Cardiac muscle cell (in vitro differentiated cells and primary cell): Measurements from ENCODE around the gene PKN3. TPM values are rescaled to one million over a fixed set of nuclear protein-coding genes. Genes with fewer than 3 reads are reported as not detected.
A peak's percentile ranks its signal among the peaks of the same experiment; 100 is the strongest.

Experiments used
- DNase-seq, 2 donors: peaks; one replicate each; pipeline versions ENCODE4 v3.0.0 to v3.0.0-alpha.2; 2010 to 2017; ENCODE audit warnings: low read depth in 1 of 2, low spot score in 1 of 2
- H3K27ac ChIP-seq: fragments of 200-600 bp; sonication (generic); 2 replicates; pipeline ENCODE4 v1.5.1; 2016
- H3K27me3 ChIP-seq: fragments of 200-600 bp; sonication (generic); 2 replicates; pipeline ENCODE4 v1.6.0; 2016; ENCODE audit warnings: control low read depth
- H3K36me3 ChIP-seq: fragments of 200-600 bp; sonication (generic); 2 replicates; pipeline ENCODE4 v1.5.1; 2016; ENCODE audit warnings: control low read depth
- H3K4me1 ChIP-seq: fragments of 200-600 bp; sonication (generic); 2 replicates; pipeline ENCODE4 v1.8.1; 2017; ENCODE audit warnings: low read depth, mild to moderate bottlenecking, mixed run types
- H3K4me3 ChIP-seq: fragments of 200-600 bp; sonication (generic); 2 replicates; pipeline ENCODE4 v1.5.1; 2016; ENCODE audit warnings: mild to moderate bottlenecking
- H3K9me3 ChIP-seq: fragments of 200-600 bp; sonication (generic); 2 replicates; pipeline ENCODE4 v1.5.1; 2017; ENCODE audit warnings: low read depth, mild to moderate bottlenecking, control low read depth
- polyA plus RNA-seq: library from polyadenylated mRNA; unstranded; fragments of >200 nt; fragmentation: Nextera tagmentation; extraction: Ambion mirVana; gene quantifications from 2 replicates; pipeline ENCODE4 v1.2.1, GENCODE V29; 2016
- total RNA-seq: library from RNA; depleted of rRNA; stranded (reverse); fragments of >200 nt; gene quantifications from 2 replicates; pipeline ENCODE4 v1.2.3, GENCODE V29; 2016
- TF ChIP-seq, protein P1 (sequence below): IDR thresholded peaks from 2 replicates; pipeline ENCODE4 v1.5.1; 2012; ENCODE audit warnings: low read depth, mild to moderate bottlenecking, low read length

Gene PKN3
- total RNA-seq, result 13.8 and 17.9 TPM in 2 replicates
- polyA plus RNA-seq, result 13.4 and 13.5 TPM in 2 replicates

DNA sequence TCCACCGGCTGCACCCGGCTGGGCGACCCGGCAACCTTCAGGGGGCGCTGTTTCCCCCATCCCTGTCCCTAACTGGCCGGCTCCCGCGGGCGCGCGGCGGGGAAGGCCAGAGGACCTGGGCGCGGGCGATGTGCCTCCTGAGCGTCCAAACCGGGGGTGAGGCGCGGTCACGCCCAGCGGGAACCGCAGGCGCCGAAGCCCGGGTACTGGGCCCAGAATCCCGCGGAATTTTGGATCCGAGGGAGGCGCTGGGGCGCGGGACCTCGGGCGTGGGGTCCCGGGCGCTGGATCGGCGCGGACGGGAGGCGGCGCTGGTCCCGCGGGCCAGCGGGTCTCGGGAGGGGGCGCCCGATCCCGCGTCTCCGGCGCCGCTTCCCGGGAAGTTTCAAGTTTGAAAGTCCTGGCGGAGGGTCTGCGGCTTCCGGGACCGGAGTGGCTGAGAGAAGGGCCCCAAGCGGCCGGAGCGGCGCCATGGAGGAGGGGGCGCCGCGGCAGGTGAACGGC lies at the start of gene PKN3:
PKN3 (plus strand) TSS at position 59 of the 504 bp plus-strand sequence; CDS start at position 472, 413 bp downstream.
- Histone ChIP-seq H3K9me3 (no peaks in the 10 kb centered on the region), H3K27me3 (no peaks in the 10 kb centered on the region), H3K4me1 (no peaks in the 10 kb centered on the region), H3K27ac (peak within 1 kb of the TSS; percentile 58), H3K4me3 (peak within 1 kb of the TSS; percentile 63), H3K36me3 (no peaks in the 10 kb centered on the region)
- peak; percentile 84 to 93 for DNase-seq
- TF ChIP-seq, protein P1, sequence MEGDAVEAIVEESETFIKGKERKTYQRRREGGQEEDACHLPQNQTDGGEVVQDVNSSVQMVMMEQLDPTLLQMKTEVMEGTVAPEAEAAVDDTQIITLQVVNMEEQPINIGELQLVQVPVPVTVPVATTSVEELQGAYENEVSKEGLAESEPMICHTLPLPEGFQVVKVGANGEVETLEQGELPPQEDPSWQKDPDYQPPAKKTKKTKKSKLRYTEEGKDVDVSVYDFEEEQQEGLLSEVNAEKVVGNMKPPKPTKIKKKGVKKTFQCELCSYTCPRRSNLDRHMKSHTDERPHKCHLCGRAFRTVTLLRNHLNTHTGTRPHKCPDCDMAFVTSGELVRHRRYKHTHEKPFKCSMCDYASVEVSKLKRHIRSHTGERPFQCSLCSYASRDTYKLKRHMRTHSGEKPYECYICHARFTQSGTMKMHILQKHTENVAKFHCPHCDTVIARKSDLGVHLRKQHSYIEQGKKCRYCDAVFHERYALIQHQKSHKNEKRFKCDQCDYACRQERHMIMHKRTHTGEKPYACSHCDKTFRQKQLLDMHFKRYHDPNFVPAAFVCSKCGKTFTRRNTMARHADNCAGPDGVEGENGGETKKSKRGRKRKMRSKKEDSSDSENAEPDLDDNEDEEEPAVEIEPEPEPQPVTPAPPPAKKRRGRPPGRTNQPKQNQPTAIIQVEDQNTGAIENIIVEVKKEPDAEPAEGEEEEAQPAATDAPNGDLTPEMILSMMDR, result peak; percentile 81

DNA sequence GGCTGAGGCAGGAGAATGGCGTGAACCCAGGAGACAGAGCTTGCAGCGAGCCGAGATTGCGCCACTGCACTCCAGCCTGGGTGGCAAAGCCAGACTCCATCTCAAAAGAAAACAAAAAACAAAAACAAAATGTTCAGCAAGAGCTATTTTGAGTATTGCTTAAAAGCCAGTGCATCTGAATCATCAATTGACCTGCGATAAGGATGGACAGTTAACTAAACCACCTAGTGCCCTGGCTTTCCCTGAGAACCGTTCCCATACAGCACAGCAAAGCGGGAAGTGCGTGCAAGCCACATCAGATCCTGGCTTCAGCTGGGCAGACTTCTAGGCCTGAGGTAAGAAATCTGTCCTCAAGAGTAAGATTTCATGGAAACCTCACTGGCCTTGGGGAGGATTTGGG lies 48.4 kb upstream of the PKN3 start:
- H3K27ac ChIP-seq, result no peak overlapping the region
- H3K27me3 ChIP-seq, result no peaks in the 10 kb centered on the region
- H3K9me3 ChIP-seq, result no peaks in the 10 kb centered on the region
- no peak for DNase-seq
- H3K4me1 ChIP-seq, result no peaks in the 10 kb centered on the region
- TF ChIP-seq, protein P1, result no peak
- H3K4me3 ChIP-seq, result no peak overlapping the region
- H3K36me3 ChIP-seq, result no peaks in the 10 kb centered on the region

DNA sequence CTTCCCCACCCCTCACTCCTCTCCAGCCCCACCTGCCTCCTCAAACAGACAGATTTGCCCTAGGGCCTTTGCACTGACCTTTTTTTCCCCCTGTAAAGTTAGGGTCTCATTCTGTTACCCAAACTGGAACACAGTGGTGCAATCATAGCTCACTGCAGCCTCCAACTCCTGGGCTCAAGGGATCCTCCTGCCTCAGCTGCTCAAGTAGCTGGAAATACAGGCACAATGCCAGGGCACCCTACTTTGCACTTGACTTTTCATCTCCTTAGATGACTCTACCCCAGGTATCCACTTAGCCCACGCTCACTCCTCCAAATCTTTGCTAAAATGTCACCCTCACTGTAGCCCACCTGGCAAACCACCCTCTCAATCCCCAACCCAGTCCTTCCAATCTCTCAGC lies 47.8 kb upstream of the PKN3 start:
- Histone ChIP-seq H3K36me3 (no peaks in the 10 kb centered on the region), H3K27ac (no peak overlapping the region), H3K9me3 (no peaks in the 10 kb centered on the region), H3K27me3 (no peaks in the 10 kb centered on the region), H3K4me3 (no peak overlapping the region), H3K4me1 (no peaks in the 10 kb centered on the region)
- no peak for DNase-seq
- TF ChIP-seq, protein P1, result no peak

DNA sequence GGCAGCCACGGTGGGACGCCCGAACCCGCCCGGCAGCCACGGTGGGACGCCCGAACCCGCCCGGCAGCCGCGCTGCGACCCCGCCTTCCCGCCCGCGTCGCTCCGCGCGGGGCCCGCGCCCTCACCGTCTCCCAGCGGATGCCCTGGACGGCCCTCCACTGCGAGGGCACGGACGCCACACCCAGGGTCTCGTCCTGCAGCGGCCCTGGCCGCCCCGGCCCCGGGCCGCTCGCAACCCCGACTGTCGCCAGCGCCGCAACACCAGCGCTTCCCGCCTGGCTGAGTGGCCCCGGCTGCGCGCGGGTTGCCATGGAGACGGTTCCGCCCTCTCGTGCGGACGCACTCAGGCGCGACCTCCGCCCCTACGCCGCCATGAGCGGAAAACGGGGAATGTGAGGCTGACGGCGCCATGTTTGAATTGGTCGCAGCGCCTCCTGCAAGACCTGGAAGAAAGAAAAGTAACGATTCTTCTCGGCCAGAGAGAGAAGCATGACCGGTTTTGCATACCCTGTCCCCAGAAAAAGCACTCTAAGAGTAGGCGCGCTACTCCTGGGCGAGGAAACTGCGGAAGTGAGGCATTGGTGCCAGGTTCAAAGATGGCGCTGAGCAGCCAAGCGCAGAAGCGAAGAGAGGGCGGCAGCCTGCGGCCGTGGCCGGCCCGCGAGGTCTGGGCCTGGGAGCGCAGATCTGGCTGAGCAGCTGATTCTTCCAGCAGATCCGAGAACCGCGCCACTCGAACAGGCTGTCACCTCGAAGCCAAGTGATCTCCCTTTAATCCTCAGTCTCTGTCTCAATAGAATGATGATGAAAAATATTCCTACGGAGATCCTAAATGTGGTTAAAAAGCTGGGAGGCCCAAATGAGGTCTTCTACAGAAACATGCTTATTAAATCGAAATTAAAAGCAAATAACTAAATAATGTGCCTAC lies 45.6 kb upstream of the PKN3 start, which contains the start of gene DYNC2I2:
DYNC2I2 (minus strand) TSS at position 432 of the 928 bp plus-strand sequence; CDS start at position 311, 121 bp downstream.
- DNase-seq, result peak; percentile 96 to 97
- Histone ChIP-seq H3K27me3 (no peaks in the 10 kb centered on the region), H3K4me1 (no peaks in the 10 kb centered on the region), H3K9me3 (no peaks in the 10 kb centered on the region), H3K27ac (peak within 1 kb of the TSS; percentile 100), H3K4me3 (peak within 1 kb of the TSS; percentile 81), H3K36me3 (no peaks in the 10 kb centered on the region)
- TF ChIP-seq, protein P1, result no peak

DNA sequence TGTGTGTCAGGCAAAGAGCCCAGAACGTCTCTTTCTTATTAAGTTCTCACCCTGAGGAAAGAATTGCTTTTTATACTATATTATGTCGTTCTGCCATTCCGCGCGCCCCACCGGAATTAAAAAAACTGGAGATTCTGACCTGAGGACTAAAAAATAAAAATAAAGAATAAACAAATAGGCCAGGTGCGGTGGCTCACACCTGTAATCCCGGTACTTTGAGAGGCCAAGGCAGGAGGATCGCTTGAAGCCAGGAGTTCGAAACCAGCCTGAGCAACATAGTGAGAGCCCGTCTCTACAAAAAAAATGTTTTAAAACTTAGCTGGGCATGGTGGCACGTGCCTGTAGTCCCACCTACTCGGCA lies 45.0 kb upstream of the PKN3 start:
- TF ChIP-seq, protein P1, result no peak
- no peak for DNase-seq
- peak overlapping the region; percentile 81 for H3K4me3 ChIP-seq
- no peaks in the 10 kb centered on the region for H3K4me1 ChIP-seq
- H3K27ac ChIP-seq, result peak overlapping the region; percentile 100
- H3K9me3 ChIP-seq, result no peaks in the 10 kb centered on the region
- H3K27me3 ChIP-seq, result no peaks in the 10 kb centered on the region
- no peaks in the 10 kb centered on the region for H3K36me3 ChIP-seq
